ENCODE results near the gene NEK4.
A peak's percentile ranks its signal among the peaks of the same experiment; 100 is the strongest.
"Not testable (repeated sequence)": the region's sequence is repeated elsewhere in the genome, so short reads cannot be mapped to it uniquely, and the experiment has no call there.

The NEK4 gene

DNA sequence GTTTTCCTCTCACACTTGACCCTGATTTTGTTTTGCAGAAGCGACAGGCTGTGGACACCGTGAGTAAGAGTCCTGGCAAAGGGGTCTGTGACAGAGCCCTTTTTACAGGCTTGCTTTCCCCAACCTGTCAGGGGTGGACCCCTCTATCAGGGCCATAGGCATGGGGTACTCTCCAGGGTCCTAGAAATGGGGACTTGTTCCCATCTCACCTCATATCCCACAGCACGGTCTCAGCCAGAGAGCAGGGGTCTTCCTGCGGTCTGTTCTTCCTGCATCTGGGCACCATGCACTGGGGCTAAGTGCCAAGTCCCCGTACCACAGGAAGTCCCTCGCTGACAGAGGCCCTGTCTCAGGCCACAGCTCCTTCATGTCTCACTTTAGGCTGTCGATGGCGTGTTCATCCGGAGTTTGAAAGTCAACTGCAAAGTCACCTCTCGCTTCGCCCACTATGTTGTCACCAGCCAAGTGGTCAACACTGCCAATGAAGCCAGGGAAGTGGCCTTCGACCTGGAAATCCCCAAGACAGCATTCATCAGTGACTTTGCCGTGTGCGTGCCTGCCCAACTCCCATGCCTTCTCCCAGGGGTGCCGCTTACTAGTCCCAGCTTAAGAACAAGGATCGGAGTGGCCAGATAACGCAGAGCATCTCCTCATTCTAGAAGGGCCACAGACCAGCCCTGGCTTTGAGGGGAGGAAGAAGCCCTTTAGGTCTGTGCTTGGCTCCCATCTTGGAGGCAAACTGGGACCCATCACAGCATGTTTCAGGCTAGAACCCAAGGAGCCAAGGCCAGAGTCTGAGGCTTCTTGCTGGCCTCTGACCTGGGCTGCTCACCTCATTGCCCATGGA lies 7.4 kb upstream of the NEK4 start:
- DNase-seq (ENCODE audit: low spot score) = no peak

DNA sequence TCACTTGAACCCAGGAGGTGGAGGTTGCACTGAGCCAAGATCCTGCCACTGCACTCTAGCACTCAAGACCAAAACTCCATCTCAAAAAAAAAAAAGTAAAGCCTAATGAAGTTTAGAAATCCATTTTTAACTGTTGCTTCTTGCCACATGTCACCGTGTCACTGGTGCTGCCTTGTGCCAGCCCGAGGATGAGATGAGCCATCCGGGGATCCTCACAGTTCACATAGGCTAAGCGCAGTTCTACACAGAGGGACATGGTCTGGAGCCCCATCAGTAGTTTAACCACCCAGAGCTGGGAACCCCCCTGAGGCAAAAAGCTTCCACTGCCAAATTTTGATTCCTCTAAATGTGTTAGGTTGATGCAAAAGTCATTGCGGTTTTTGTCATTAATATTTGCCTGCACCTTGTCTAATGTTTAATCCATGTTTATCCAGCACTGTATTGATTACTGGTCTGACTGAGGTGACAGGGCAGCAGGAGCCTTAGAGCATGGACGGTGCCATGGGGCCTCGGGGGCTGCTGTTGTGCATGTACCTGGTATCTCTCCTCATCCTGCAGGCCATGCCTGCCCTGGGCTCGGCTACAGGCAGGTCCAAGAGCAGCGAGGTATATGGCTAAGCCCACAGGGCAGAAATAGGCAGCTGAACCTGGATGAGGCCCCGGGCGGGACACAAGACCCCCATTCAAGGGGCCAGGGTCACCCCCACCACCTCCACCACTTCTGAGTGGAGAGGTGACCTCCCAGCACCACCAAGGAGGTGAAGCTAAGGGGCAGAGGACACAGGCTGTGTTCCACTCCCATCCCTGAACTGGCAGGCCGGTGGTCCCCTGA lies 6.6 kb upstream of the NEK4 start, which contains the start of gene ITIH1:
TSS of gene ITIH1 (plus strand) at position 473 of the 832 bp plus-strand sequence. CDS start at position 490, 17 bp downstream.
- no peak for DNase-seq (ENCODE audit: low spot score)

DNA sequence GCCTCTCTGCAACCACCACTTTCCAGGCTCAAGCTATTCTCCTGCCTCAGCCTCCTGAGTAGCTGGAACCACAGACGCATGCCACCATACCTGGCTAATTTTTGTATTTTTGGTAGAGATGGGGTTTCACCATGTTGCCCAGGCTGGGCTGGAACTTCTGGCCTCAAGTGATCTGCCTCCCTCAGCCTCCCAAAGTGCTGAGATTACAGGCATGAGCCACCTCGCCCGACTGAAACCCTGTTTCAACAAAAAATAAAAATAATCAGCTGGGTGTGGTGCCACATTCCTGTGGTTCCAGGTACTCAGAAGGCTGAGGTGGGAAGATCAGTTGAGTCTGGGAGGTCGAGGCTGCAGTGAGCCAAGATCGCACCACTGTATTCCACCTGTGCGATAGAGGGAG lies 5.7 kb upstream of the NEK4 start:
- DNase-seq (ENCODE audit: low spot score) = not testable (repeated sequence)

DNA sequence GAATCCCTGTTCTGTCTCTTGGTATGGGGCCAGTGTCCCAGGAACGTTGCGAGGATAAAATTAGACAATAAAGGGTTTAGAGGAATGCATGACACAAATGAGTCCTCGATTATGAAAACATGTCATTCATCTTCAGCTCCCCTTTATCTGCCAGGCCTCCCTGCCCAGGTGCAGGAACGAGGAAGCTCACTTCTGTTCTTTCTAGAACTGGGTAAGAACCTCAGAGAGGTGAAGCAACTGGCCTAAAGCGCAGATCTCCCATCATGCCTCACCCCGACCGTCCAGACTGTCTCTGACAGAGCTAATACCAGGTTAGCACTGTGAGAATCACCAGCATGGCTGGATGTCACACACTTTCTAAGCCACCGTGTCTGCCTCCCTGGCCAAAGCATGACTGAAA lies 5.1 kb upstream of the NEK4 start:
- DNase-seq (ENCODE audit: low spot score) = no peak

DNA sequence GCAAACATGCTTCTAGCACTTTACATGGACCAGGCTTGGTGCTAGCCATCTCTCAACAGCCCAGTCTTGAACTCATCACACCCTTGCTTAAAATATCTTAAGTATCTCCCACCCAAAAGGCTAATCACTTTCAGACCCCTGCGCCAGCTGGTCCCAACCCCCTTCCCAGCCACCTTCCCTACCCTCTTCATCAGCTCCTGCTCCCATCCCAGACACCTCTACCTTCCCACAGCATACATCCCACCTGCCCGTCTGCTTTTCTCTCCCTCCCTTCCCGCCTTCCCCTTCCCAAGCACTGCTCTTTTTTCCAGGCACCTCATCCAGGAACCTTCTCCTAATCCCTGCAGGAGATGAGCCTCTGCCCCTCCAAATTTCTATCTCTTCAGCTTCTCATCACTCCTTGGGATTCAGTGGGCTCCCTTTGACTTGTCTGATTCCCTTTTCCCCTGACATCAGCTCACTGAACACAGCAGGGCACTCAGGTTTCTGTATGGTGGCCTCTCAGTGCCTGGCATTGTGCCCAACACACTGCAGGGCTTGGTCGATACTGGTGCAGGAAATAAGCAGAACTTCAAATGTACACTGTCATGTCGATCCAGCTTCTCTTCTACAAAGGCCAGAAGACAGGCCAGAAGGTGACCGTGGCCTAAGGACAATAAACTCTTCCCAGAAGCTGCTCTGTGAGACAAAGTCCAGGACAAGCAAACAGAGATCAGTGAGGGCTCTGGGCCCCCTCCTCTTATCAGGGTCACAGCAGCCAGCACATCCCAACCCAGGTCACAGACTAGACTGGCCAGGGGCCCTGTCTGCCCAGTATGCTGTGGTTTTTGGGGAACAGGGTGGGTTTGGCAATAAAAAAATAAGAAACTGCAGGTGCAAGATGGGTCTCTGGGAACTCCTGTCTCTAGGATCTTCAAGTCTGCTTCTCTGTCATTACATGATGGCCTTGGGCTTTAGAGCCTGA lies 4.4 kb upstream of the NEK4 start:
- no peak for DNase-seq (ENCODE audit: low spot score)

DNA sequence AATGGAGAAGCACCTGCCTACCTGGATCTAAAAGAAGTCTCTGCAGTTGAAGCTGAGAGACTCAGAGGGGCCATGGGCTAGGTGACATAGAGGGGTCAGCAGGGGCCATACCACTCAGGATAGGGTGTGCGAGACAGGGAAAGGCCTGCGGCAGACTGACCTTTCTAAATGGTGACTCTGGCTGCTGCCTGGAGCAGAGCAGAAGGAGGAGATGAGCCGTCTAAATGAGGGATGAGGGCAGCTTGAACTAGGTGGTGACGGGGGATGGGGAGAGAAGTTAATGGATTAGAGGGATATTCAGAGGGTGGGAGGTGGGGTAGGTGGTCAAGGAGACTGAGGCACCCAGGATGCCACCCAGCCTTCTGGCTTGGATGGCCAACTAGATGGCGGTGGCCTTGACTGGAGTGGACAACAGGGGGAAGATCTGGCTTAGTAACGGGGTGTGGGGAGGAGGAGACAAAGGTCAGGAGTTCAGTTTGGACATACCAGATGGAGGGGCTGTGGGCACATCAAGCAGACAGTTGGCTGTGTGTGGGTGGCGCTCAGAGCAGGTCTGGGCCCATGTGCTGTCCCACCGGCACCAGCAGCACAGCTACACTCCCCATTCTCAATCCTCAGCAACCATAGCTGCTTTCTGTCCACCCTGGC lies 3.5 kb upstream of the NEK4 start:
- DNase-seq (ENCODE audit: low spot score) = no peak

DNA sequence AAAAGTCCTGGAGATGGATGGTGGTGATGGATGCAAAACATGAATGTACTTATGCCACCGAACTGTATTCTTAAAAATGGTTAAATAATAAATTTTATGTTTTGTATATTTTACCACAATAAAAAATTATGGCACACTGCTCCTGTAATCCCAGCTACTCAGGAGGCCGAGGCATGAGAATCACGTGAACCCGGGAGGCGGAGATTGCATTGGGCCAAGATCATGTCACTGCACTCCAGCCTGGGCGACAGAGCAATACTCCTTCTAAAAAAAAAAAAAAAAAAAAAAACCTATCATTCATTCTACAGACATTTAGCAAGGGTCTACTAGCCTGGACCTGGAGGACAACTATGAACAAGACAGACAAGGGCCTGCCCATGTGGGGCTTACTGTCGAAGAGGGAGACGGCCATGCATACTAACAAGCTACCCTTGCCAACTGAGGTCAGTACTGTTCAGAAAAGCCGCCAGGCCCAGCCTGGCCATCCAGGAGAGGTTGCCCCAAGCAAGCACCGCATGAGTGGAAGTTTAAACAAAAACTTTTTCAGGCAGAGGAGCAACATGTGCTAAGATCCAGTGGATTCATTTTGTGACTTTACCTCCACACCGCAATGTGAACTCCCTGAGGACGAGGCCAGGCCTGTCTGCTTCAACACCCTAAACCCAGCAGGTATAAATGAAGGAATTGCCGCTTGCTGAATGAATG lies 2.8 kb upstream of the NEK4 start:
- no peak for DNase-seq (ENCODE audit: low spot score)

DNA sequence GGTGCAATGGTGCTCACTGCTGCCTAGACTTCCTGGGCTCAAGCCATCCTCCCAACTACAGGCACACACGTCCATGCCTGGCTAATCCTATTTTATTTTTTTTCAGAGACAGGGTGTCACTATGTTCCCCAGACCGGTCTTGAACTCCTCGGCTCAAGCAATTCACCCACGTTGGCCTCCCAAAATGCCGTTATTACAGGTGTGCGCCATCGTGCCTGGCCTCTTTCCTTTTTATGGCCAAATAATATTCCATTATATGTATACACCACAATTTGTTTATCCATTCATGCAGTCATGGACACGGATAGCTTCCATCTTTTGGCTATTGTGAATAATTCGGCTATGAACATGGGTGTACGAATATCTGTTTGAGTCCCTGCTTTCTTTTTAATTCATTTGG lies 962 bp upstream of the NEK4 start:
- DNase-seq (ENCODE audit: low spot score) = no peak

DNA sequence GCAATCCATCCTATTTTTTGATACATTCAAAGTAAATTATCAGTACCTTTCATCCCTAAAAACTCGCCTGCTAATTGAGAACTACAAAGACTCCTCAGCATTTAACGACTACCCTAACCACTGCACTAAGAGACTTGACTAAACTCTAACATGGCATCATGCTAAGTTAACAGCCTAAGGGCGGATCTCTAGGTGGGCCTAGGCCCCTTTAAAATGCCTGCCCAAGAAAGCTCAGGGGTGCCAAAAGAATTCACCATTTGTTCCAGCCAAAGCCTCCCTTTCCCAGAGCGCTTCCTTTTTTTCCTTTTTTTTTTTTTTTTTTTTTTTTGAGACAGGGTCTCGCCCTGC lies 568 bp upstream of the NEK4 start:
- no peak for DNase-seq (ENCODE audit: low spot score)

DNA sequence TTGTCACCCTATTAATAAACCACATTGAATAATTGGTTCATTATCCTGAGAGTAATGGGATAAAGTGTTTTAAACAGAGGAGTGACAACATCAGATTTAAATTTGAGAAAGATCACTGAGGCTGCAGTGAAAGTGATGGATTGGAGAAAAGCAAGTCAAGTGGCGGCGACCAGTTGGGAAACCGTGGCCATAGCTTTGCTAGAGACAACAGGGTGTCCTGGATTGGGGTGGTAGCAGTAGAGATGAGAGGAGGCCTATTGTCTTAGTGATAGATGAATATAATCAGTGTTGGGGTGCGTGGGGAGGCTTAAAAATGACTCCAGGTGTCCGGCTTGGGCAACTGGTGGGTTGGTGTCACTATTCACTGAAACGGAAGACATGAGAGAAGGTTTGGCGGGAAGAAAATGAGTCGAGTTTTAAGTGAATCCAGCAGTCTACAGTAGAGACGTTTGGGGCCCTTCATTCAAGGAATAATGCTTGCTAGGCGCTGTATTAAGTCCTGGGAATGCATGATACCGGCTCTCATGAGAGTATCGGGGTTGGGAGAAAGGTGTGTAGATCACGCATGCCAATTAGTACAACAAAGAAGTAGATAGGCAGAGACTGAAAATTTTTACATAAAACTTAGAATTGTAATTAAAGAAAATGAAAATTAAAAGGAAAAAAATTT lies 819 bp downstream of the NEK4 start:
- no peak for DNase-seq (ENCODE audit: low spot score)

DNA sequence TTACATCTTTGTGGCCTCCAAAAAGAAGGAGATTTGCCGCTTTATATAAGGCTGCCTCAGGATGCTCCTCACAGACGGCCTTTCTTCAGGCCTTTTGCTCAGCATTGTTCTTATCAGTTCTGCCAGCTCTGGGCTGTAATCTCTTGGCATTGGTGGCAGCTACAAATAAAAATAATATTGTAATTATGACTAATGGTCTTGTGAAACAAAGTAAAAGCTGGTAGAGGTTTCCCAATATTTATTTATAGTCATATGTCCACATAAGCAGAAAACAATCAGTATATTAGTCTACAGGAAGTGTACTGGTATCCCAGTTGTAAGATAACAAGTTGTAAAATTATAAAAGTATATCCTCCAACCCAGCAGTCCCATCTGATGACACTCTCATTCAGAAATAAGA lies 7.3 kb downstream of the NEK4 start:
- no peak for DNase-seq (ENCODE audit: low spot score)

DNA sequence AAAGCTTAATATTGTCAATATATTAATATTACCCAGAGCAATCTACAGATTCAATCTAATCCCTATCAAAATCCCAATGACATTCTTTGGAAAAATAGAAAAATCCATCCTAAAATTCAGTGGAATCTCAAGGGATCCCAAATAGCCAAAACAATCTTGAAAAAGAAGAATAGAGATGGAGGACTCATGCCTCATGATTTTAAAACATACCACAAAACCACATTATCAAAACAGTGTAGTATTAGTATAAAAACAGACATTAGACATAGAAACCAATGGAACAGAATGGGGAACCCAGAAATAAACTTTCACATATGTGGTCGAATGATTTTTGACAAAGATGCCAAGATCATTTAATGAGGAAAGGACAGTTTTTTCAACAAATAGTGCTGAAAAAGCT lies 14.6 kb downstream of the NEK4 start:
- DNase-seq (ENCODE audit: low spot score) = no peak

DNA sequence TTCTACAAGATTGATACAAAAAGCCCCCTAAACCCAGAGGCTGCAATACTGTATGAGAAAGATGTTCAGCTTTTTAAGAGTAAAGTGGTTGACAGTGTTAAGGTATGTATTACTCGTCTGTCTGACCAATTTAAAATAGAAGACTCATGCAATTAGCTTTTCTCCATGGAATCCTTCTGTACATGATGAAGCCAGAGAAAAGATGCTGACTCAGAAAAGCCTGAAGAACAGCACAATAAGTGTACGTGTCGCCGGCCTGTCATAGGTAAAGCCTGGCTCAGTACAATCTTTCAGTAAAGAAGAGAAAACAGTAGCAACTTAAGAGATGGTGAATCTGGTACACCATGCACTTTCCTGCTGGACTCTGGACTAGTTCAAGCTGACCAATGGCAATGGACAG lies 16.4 kb downstream of the NEK4 start:
- DNase-seq (ENCODE audit: low spot score) = no peak

DNA sequence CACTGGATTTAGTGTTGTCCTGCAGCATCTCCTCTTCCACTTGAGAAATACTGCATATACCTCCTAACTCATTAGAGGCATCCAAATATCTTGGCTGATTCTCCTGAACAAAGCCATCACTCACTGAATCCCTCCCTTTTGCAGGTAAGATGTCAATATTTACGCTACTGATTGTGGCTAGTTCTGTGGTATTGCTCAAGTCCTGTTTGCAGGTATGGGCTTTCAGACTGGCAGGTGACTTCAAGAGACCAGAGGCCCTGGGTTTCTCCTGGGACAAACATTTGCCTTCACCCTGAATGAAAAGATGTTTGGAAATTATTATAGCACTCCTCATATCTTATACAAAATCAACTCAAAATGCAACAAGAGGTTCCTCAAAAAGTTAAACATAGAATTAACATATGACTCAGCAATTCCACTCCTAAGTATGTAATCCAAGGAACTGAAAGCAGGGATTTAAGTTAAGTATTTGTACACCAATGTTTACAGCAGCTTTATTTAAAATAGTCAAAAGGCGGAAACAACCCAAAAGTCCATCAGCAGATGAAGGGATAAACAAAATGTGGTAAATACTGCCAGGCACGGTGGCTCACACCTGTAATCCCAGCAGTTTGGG lies 18.6 kb downstream of the NEK4 start:
- no peak for DNase-seq (ENCODE audit: low spot score)

DNA sequence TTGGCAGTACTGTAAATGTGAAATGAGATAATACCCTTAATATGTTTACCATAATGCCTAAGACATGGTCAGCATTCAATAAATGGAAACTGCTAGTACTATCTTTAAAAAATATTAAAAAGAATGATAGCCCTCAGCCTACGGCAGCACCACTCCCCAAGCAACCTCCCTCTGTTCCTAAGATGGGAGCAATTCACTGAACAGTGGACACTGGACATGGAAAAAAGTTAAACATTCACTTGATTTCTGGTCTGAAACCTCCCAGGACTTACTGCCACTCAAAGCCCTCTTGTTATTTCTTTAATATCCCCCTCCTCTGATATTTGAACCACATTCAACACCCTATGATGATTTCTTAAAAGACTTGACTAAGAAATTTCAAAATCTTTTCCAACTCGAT lies 27.0 kb downstream of the NEK4 start:
- no peak for DNase-seq (ENCODE audit: low spot score)

DNA sequence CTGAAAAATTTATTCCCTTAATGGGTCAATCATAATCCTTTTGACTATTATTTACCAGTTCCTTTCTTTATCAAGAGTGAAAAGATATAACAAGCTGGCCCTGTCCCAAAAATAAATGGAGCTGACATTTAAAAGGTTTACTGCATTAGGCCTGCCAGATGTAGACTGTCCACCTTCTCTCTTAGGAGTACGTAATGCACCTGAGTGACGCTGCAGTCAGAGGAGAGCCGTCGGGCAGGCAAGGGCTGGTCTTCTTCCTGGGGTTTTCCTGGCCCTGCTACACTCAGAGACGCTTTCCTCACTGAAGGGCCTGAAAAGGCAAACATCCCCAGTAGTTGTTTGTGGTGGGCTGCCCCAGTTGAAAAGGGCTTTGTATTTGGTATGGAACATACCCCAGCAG lies 27.6 kb downstream of the NEK4 start:
- no peak for DNase-seq (ENCODE audit: low spot score)

DNA sequence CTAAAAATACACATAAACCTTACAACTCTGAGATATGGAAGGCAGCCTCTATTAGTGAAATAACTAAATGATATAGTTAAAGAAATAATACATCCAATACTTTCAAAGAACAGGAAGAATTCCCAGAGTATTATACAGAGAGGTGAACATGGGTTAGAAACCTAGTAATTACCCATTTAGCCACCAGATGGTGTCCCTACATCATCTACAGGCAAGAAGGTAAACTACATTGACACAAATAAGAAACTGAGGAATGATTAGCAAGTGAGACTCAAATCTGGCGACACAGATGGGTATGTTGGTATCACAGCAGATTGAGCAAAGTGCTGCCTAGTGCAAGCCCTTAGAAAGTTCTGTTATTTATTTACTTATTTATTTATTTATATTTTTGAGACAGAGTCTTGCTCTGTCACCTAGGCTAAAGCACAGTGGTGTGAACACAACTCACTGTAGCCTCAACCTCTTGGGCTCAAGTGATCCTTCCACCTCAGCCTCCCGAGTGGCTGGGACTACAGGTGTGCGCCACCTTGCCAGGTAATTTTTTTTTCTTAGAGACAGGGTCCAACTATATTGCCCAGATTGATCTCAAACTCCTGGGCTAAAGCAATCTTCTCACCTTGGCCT lies 28.2 kb downstream of the NEK4 start:
- DNase-seq (ENCODE audit: low spot score) = peak; percentile 57

DNA sequence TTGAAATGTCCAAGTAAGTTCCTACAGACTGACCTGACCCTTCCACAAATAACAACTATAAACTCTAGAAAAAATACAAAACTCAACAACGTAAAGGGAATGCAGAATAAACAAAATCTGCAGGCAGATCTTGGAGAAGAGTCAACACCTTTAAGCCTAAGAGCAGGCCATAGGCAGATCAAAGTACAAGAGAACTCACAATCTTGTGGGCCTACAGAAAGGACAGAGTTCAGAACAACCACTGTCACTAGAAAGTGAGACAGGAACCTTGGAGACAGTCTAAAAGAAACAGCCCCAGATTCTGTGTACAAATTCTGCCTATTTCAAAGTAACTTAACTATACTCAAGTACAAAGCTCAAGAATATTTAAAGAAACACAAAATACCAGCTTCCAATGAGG lies 31.0 kb downstream of the NEK4 start:
- DNase-seq (ENCODE audit: low spot score) = no peak

DNA sequence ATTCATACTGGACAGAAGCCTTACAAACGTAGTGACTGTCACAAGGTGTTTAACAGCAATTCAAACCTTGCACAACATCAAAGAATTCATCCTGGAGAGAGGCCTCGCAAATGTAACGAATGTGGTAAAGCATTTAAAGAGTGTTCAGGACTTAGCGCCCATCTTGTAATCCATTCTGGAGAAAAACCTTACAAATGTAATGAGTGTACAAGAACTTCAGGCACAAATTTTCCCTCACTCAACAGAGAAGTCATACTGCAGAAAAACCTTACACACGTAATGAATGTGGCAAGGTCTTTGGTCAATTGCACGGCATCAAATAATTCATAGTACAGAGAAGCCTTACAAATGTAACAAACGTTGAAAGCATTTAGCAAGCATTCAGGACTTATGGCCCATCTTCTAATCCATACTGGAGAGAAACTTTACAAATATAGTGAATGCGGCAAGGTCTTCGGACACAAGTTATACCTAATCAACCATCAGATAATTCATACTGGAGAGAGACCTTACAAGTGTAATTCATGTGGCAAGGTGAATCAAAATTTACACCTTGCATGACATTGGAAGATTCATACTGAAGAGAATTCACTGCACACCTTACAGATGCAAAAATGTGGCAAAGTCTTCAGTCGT lies 37.4 kb downstream of the NEK4 start:
- no peak for DNase-seq (ENCODE audit: low spot score)

Measured in COLO829 (cell line).